Activated CD4-positive, CD25-positive, alpha-beta regulatory T cell treated with anti-CD3 and anti-CD28 coated beads, Interleukin-2, amount 50 U/mL, for 16 hours (primary cell): ENCODE data around the gene TP53I3.
"Not testable (repeated sequence)": the region's sequence is repeated elsewhere in the genome, so short reads cannot be mapped to it uniquely, and the experiment has no call there.

ENCODE experiments used
- DNase-seq: peaks from one replicate; pipeline ENCODE4 v3.0.0-alpha.2; 2020; ENCODE audit warnings: low read depth, low spot score

TP53I3 gene

GRCh38 chr2:24084386-24085199 lies at the start of gene TP53I3:
Gene TP53I3 (minus strand): TSS chr2:24084834. CDS start chr2:24084326, 508 bp downstream.
- DNase-seq = peak; percentile 58

GRCh38 chr2:24132543-24132942 lies 47.9 kb upstream of the TP53I3 start:
- DNase-seq = no peak

- DNase-seq = no peak
Observed at GRCh38 chr2:24125956-24126355, 41.3 kb upstream of the TP53I3 start.

- DNase-seq = no peak
Observed at GRCh38 chr2:24123922-24124580, 39.4 kb upstream of the TP53I3 start.

- DNase-seq = no peak
Observed at GRCh38 chr2:24123195-24123921, 38.7 kb upstream of the TP53I3 start, which contains the start of the genes FAM228B and PFN4. Gene FAM228B (plus strand): TSS chr2:24123469. CDS start chr2:24124362, 893 bp downstream. Gene PFN4 (minus strand): TSS chr2:24123334. CDS start chr2:24122535, 799 bp downstream.

GRCh38 chr2:24122366-24123194 lies 37.9 kb upstream of the TP53I3 start:
- DNase-seq = no peak

- DNase-seq = no peak
Observed at GRCh38 chr2:24121469-24121868, 36.8 kb upstream of the TP53I3 start.

- DNase-seq = no peak
Observed at GRCh38 chr2:24121066-24121465, 36.4 kb upstream of the TP53I3 start.

- no peak for DNase-seq
Observed at GRCh38 chr2:24117902-24118301, 33.3 kb upstream of the TP53I3 start.

- no peak for DNase-seq
Observed at GRCh38 chr2:24115057-24115456, 30.4 kb upstream of the TP53I3 start.

GRCh38 chr2:24111407-24111901 lies 26.8 kb upstream of the TP53I3 start:
- no peak for DNase-seq

GRCh38 chr2:24110660-24111303 lies 26.1 kb upstream of the TP53I3 start:
- DNase-seq = no peak

- not testable (repeated sequence) for DNase-seq
Observed at GRCh38 chr2:24109431-24109830, 24.8 kb upstream of the TP53I3 start.

GRCh38 chr2:24107336-24107735 lies 22.7 kb upstream of the TP53I3 start:
- no peak for DNase-seq

- no peak for DNase-seq
Observed at GRCh38 chr2:24106786-24107185, 22.2 kb upstream of the TP53I3 start.

- DNase-seq = no peak
Observed at GRCh38 chr2:24105816-24106215, 21.2 kb upstream of the TP53I3 start.

GRCh38 chr2:24104906-24105305 lies 20.3 kb upstream of the TP53I3 start:
- no peak for DNase-seq

- DNase-seq = no peak
Observed at GRCh38 chr2:24104110-24104650, 19.5 kb upstream of the TP53I3 start.

- no peak for DNase-seq
Observed at GRCh38 chr2:24102677-24103076, 18.0 kb upstream of the TP53I3 start.

- no peak for DNase-seq
Observed at GRCh38 chr2:24101992-24102391, 17.4 kb upstream of the TP53I3 start.
